Dedifferentiated amniotic fluid mesenchymal stem cell (primary cell): Measurements from ENCODE around the gene ZNF511.
A peak's percentile ranks its signal among the peaks of the same experiment; 100 is the strongest.
"Not testable (repeated sequence)": the region's sequence is repeated elsewhere in the genome, so short reads cannot be mapped to it uniquely, and the experiment has no call there.

Source experiments
- DNase-seq: peaks from one replicate; pipeline ENCODE4 v3.0.0-alpha.2; 2016; ENCODE audit errors: extremely low spot score

ZNF511 gene

GRCh38 chr10:133314911-133315310 is 6.2 kb downstream of the ZNF511 start:
- no peak for DNase-seq

- DNase-seq: no peak
Observed at GRCh38 chr10:133315847-133316246, 7.1 kb downstream of the ZNF511 start.

GRCh38 chr10:133316266-133316665 is 7.6 kb downstream of the ZNF511 start:
- DNase-seq: no peak

GRCh38 chr10:133316732-133317131 is 8.0 kb downstream of the ZNF511 start:
- no peak for DNase-seq

- no peak for DNase-seq
Observed at GRCh38 chr10:133318494-133319127, 9.9 kb downstream of the ZNF511 start.

- DNase-seq: not testable (repeated sequence)
Observed at GRCh38 chr10:133320852-133321422, 12.2 kb downstream of the ZNF511 start.

GRCh38 chr10:133322064-133322709 is 13.5 kb downstream of the ZNF511 start:
- not testable (repeated sequence) for DNase-seq

GRCh38 chr10:133324198-133324792 is 15.6 kb downstream of the ZNF511 start:
- no peak for DNase-seq

- no peak for DNase-seq
Observed at GRCh38 chr10:133324857-133325260, 16.1 kb downstream of the ZNF511 start.

GRCh38 chr10:133325440-133326222 is 16.9 kb downstream of the ZNF511 start:
- DNase-seq: no peak

- DNase-seq: no peak
Observed at GRCh38 chr10:133326223-133326551, 17.5 kb downstream of the ZNF511 start.

GRCh38 chr10:133326745-133327650 is 18.3 kb downstream of the ZNF511 start:
- DNase-seq: no peak

GRCh38 chr10:133327651-133328357 is 19.1 kb downstream of the ZNF511 start:
- no peak for DNase-seq

- no peak for DNase-seq
Observed at GRCh38 chr10:133328358-133329343, 19.9 kb downstream of the ZNF511 start.

- peak; percentile 77 for DNase-seq
Observed at GRCh38 chr10:133329491-133330202, 20.9 kb downstream of the ZNF511 start.

- DNase-seq: no peak
Observed at GRCh38 chr10:133332936-133333699, 24.4 kb downstream of the ZNF511 start.

- DNase-seq: no peak
Observed at GRCh38 chr10:133334503-133335245, 26.0 kb downstream of the ZNF511 start.
